Measurements from ENCODE around the gene UNC119.
"Not testable (repeated sequence)": the region's sequence is repeated elsewhere in the genome, so short reads cannot be mapped to it uniquely, and the experiment has no call there.

Gene UNC119

GRCh38 chr17:28522281-28522680 is 30.1 kb downstream of the UNC119 start:
- not testable (repeated sequence) for DNase-seq (ENCODE audit: low spot score)

GRCh38 chr17:28521311-28522085 is 30.9 kb downstream of the UNC119 start:
- DNase-seq (ENCODE audit: low spot score) = no peak

- DNase-seq (ENCODE audit: low spot score) = no peak
These were observed 31.7 kb downstream of the UNC119 start for GRCh38 chr17:28520687-28521086.

- no peak for DNase-seq (ENCODE audit: low spot score)
These were observed 33.2 kb downstream of the UNC119 start for GRCh38 chr17:28519236-28519635.

- DNase-seq (ENCODE audit: low spot score) = no peak
These were observed 33.8 kb downstream of the UNC119 start for GRCh38 chr17:28518578-28518977.

GRCh38 chr17:28518132-28518531 is 34.3 kb downstream of the UNC119 start:
- DNase-seq (ENCODE audit: low spot score) = no peak

- DNase-seq (ENCODE audit: low spot score) = no peak
These were observed 36.9 kb downstream of the UNC119 start for GRCh38 chr17:28515518-28515917.

GRCh38 chr17:28514561-28515002 is 37.8 kb downstream of the UNC119 start:
- no peak for DNase-seq (ENCODE audit: low spot score)

- DNase-seq (ENCODE audit: low spot score) = no peak
These were observed 38.9 kb downstream of the UNC119 start for GRCh38 chr17:28513476-28513875.

GRCh38 chr17:28511858-28512461 is 40.5 kb downstream of the UNC119 start:
- no peak for DNase-seq (ENCODE audit: low spot score)

GRCh38 chr17:28509789-28510188 is 42.6 kb downstream of the UNC119 start:
- no peak for DNase-seq (ENCODE audit: low spot score)

GRCh38 chr17:28508211-28508724 is 44.2 kb downstream of the UNC119 start:
- no peak for DNase-seq (ENCODE audit: low spot score)

- DNase-seq (ENCODE audit: low spot score) = no peak
These were observed 44.7 kb downstream of the UNC119 start for GRCh38 chr17:28507567-28508203.

GRCh38 chr17:28506763-28507487 is 45.5 kb downstream of the UNC119 start:
- no peak for DNase-seq (ENCODE audit: low spot score)

GRCh38 chr17:28505986-28506665 is 46.3 kb downstream of the UNC119 start, which contains the start of gene FOXN1:
Gene FOXN1, plus strand, starts transcription at chr17:28506348. Its CDS starts 17,622 bp downstream, at chr17:28523970.
- no peak for DNase-seq (ENCODE audit: low spot score)

GRCh38 chr17:28503420-28503819 is 49.0 kb downstream of the UNC119 start:
- no peak for DNase-seq (ENCODE audit: low spot score)

GRCh38 chr17:28501421-28502284 is 50.8 kb downstream of the UNC119 start:
- DNase-seq (ENCODE audit: low spot score) = no peak

GRCh38 chr17:28500712-28501379 is 51.6 kb downstream of the UNC119 start:
- DNase-seq (ENCODE audit: low spot score) = no peak

- DNase-seq (ENCODE audit: low spot score) = no peak
These were observed 52.6 kb downstream of the UNC119 start for GRCh38 chr17:28499684-28500357.

- DNase-seq (ENCODE audit: low spot score) = no peak
These were observed 53.1 kb downstream of the UNC119 start for GRCh38 chr17:28499364-28499664.

Measured in globus pallidus (tissue), 1 donor.